Suprapubic skin (tissue), 4 donors: ENCODE results near the gene ZSWIM6. TPM values are rescaled to one million over a fixed set of nuclear protein-coding genes. Genes with fewer than 3 reads are reported as not detected.

Source experiments
- DNase-seq, 2 donors: peaks; one replicate each; pipeline ENCODE4 v3.0.0-alpha.2; 2019; ENCODE audit warnings: low spot score in 2 of 2
- H3K27ac ChIP-seq: fragments of 200-600 bp; sonication (generic); one replicate; pipeline ENCODE4 v1.5.1; 2019
- H3K27me3 ChIP-seq: fragments of 200-600 bp; sonication (generic); one replicate; pipeline ENCODE4 v1.5.1; 2019
- H3K36me3 ChIP-seq: fragments of 200-600 bp; sonication (generic); one replicate; pipeline ENCODE4 v1.5.1; 2019
- H3K4me1 ChIP-seq: fragments of 200-600 bp; sonication (generic); one replicate; pipeline ENCODE4 v1.5.1; 2019
- H3K4me3 ChIP-seq: fragments of 200-600 bp; sonication (generic); one replicate; pipeline ENCODE4 v1.5.1; 2019; ENCODE audit warnings: mild to moderate bottlenecking
- H3K9me3 ChIP-seq: fragments of 200-600 bp; sonication (generic); one replicate; pipeline ENCODE4 v1.5.1; 2019
- EP300 ChIP-seq: sonication (generic); formaldehyde crosslinking; IDR thresholded peaks from one replicate; pipeline ENCODE4 v1.6.1; 2017; ENCODE audit warnings: antibody characterized with exemption
- POLR2A ChIP-seq, 2 donors: fragments of 450-650 bp; IDR thresholded peaks; one replicate each; pipeline ENCODE4 v1.6.1; 2017; ENCODE audit warnings: antibody characterized with exemption in 2 of 2, mild to moderate bottlenecking in 2 of 2, moderate library complexity in 2 of 2
- POLR2AphosphoS5 ChIP-seq, 3 donors: sonication (generic); formaldehyde crosslinking; IDR thresholded peaks; one replicate each; pipeline ENCODE4 v1.6.1; 2017; ENCODE audit warnings: antibody characterized with exemption in 3 of 3
- WGBS: methylation state at CpG from one replicate; pipeline ENCODE4 v1.1.5; 2018; 5-methylcytosine and 5-hydroxymethylcytosine counted together
- total RNA-seq, 4 donors: library from RNA; depleted of rRNA; stranded (reverse); fragments of >200 nt; gene quantifications; one replicate each; pipeline ENCODE4 v1.1.0, GENCODE V29; 2016
- TF ChIP-seq, protein P1 (sequence below), 2 donors: fragments of 200-600 bp in 1 of 2; fragments of 450-650 bp in 1 of 2; sonication (generic) in 1 of 2; IDR thresholded peaks; one replicate each; pipeline ENCODE4 v1.5.1; 2016 to 2019; ENCODE audit warnings: antibody characterized with exemption in 2 of 2, mild to moderate bottlenecking in 1 of 2, moderate library complexity in 1 of 2

ZSWIM6 gene
- total RNA-seq, 4 donors from 2014 or later = 7.3 to 12.2 (median 8.2) TPM

DNA sequence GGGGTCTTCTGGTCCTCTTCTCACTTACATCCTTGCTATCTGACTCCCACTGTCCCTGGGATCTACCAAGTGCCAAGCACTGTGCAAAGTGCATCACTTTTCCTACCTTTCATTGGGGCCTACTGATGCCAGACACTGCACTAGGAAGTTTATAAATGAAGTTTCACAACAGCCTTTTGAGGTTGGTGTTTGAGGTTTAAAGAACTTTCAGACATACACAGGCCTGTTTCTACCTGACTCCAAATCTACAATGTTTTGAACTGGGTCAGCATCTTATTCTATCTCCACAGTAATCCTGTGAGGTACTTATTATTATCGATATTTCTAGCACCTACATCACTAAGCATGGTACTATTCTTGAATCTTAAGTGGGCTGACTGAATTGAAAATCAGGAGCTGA, 227.7 kb downstream of the ZSWIM6 start:
- WGBS = 90% methylated on average over 1 of the region's 1 CpG
- no peak for DNase-seq

DNA sequence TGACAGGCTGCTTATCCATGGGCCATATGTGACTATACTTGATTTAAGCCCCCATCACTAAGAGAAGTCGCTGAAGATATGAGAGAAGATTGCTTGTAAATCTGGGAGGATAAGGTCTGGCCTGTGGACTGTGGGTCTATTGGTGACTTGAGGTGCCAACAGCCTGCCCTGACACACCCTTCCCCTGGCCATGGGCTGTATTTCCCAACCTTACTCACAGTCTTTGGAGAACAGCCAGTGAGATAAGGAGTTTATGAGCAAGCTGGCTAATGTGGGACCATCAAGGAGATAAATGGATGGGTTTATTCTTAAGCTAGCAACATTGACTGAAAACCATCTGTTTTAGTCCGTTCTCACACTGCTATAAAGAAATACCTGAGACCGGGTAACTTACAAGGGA, 231.3 kb downstream of the ZSWIM6 start:
- H3K4me3 ChIP-seq = no peak overlapping the region
- TF ChIP-seq POLR2AphosphoS5 (IDR thresholded peaks at IDR 0.05) (no peak), POLR2A (IDR thresholded peaks at IDR 0.05) (no peak), EP300 (no peak)
- TF ChIP-seq, protein P1, sequence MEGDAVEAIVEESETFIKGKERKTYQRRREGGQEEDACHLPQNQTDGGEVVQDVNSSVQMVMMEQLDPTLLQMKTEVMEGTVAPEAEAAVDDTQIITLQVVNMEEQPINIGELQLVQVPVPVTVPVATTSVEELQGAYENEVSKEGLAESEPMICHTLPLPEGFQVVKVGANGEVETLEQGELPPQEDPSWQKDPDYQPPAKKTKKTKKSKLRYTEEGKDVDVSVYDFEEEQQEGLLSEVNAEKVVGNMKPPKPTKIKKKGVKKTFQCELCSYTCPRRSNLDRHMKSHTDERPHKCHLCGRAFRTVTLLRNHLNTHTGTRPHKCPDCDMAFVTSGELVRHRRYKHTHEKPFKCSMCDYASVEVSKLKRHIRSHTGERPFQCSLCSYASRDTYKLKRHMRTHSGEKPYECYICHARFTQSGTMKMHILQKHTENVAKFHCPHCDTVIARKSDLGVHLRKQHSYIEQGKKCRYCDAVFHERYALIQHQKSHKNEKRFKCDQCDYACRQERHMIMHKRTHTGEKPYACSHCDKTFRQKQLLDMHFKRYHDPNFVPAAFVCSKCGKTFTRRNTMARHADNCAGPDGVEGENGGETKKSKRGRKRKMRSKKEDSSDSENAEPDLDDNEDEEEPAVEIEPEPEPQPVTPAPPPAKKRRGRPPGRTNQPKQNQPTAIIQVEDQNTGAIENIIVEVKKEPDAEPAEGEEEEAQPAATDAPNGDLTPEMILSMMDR (IDR thresholded peaks at IDR 0.05) = no peak
- H3K9me3 ChIP-seq = no peaks in the 10 kb centered on the region
- DNase-seq = no peak
- WGBS = 83% methylated on average over 3 of the region's 3 CpGs
- no peaks in the 10 kb centered on the region for H3K27me3 ChIP-seq
- no peaks in the 10 kb centered on the region for H3K36me3 ChIP-seq
- no peaks in the 10 kb centered on the region for H3K4me1 ChIP-seq
- H3K27ac ChIP-seq = no peak overlapping the region

More for the DNA sequence above, 227.7 kb downstream of the ZSWIM6 start:
- no peaks in the 10 kb centered on the region for H3K9me3 ChIP-seq
- H3K4me3 ChIP-seq = no peak overlapping the region
- no peaks in the 10 kb centered on the region for H3K4me1 ChIP-seq
- no peak overlapping the region for H3K27ac ChIP-seq
- no peaks in the 10 kb centered on the region for H3K36me3 ChIP-seq
- no peak for TF ChIP-seq POLR2AphosphoS5 (IDR thresholded peaks at IDR 0.05)
- TF ChIP-seq POLR2A (IDR thresholded peaks at IDR 0.05) = no peak
- TF ChIP-seq EP300 = no peak
- TF ChIP-seq, protein P1 (IDR thresholded peaks at IDR 0.05) = no peak
- peaks cover 4% of the 10 kb centered on the region for H3K27me3 ChIP-seq

GRCh38 chr5:61567337-61567736, 235.3 kb downstream of the ZSWIM6 start:
- Histone ChIP-seq H3K36me3 (no peaks in the 10 kb centered on the region), H3K4me3 (no peak overlapping the region), H3K27ac (no peak overlapping the region), H3K27me3 (no peaks in the 10 kb centered on the region), H3K9me3 (no peaks in the 10 kb centered on the region), H3K4me1 (no peaks in the 10 kb centered on the region)
- WGBS = 77% methylated on average over 5 of the region's 5 CpGs
- no peak for DNase-seq
- TF ChIP-seq, protein P1 (IDR thresholded peaks at IDR 0.05) = no peak
- no peak for TF ChIP-seq EP300
- TF ChIP-seq POLR2AphosphoS5 (IDR thresholded peaks at IDR 0.05) = no peak
- no peak for TF ChIP-seq POLR2A (IDR thresholded peaks at IDR 0.05)

DNA sequence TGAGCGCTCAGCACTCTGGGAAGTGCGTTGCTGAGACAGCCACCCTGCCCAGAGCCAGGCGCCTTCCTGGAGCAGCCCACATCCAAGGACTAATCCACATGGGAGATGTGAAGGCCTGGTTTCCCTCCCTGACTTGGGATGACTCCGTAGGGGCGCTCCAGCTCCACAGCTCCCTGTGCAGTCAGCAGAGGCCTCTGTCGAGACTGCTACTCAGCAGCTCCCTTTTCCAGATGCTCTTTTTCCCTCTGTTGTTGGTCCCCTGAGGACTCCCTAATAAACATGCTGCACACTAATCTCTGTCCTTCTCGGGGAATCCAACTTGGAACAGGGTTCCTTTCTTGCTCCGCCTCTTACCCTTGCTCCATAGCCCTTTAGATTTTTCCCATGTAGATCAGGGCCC, 237.3 kb downstream of the ZSWIM6 start:
- Histone ChIP-seq H3K4me3 (no peak overlapping the region), H3K27me3 (no peaks in the 10 kb centered on the region), H3K36me3 (no peaks in the 10 kb centered on the region), H3K9me3 (no peaks in the 10 kb centered on the region), H3K27ac (no peak overlapping the region), H3K4me1 (no peaks in the 10 kb centered on the region)
- TF ChIP-seq, protein P1 (IDR thresholded peaks at IDR 0.05) = no peak
- TF ChIP-seq EP300 (no peak), POLR2A (IDR thresholded peaks at IDR 0.05) (no peak), POLR2AphosphoS5 (IDR thresholded peaks at IDR 0.05) (no peak)
- 77% methylated on average over 8 of the region's 8 CpGs for whole genome bisulfite sequencing
- no peak for DNase-seq

DNA sequence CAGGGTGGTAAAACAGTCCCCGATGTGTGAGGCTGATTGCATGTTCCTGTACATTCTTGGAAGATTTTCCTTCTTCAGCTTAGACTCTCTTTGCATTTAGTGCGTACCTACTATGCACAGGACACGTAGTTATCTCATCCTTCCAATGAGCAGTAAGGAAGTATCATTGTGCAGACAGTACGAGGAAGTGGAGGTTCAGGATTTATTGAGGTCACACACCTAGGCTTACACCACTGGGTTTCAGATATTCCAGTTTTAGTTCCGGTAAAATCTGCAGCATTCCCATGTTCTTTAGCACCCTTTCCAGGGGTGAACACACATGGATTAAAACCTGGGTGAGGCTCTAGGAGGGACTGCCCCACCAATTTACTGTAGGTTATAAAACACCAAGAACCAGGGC, 238.7 kb downstream of the ZSWIM6 start:
- Histone ChIP-seq H3K4me3 (no peak overlapping the region), H3K9me3 (no peaks in the 10 kb centered on the region), H3K27me3 (no peaks in the 10 kb centered on the region), H3K4me1 (no peaks in the 10 kb centered on the region), H3K36me3 (no peaks in the 10 kb centered on the region), H3K27ac (no peak overlapping the region)
- 88% methylated on average over 5 of the region's 5 CpGs for WGBS
- no peak for DNase-seq
- TF ChIP-seq, protein P1 (IDR thresholded peaks at IDR 0.05) = no peak
- TF ChIP-seq POLR2AphosphoS5 (IDR thresholded peaks at IDR 0.05) = no peak
- no peak for TF ChIP-seq POLR2A (IDR thresholded peaks at IDR 0.05)
- TF ChIP-seq EP300 = no peak
